ENCODE measurements around the gene CBFB.
"Not testable (repeated sequence)": the region's sequence is repeated elsewhere in the genome, so short reads cannot be mapped to it uniquely, and the experiment has no call there.

The CBFB gene

DNA sequence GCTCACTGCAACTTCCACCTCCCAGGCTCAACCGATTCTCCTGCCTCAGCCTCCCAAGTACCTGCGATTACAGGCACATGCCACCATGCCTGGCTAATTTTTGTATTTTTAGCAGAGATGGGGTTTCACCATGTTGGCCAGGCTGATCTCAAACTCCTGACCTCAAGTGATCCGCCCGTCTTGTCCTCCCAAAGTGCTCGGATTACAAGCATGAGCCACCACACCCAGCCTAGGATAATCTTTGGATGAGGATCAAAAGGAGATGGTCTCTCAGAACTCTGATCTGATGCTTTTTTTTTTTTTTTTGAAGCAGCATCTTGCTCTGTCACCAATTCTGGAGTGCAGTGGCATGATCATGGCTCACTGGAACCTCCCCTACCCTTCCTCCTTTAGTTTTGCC lies 93.8 kb downstream of the CBFB start:
- DNase-seq (ENCODE audit: low read depth in 2 of 3, low spot score in 2 of 3), result not testable (repeated sequence)

DNA sequence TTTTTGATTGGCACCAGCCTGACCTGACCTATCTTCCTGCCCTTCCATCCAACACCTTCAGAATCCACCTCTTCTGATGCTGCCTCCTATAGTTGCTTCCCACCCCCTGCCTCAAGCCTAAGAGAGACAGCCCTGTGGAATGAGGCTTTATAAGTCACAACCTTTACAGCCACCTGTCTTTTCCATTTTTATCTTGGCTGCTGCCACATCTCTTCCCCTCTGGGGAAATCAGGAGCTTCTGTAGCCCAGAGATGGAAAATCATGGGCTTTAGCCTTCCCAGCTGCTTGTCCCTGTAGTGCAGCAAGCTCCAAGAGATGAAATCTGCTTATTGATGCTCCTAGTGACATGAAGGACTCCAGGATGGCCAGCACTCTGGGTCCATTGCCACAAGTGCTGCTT lies 99.5 kb downstream of the CBFB start:
- no peak for DNase-seq (ENCODE audit: low read depth in 2 of 3, low spot score in 2 of 3)

DNA sequence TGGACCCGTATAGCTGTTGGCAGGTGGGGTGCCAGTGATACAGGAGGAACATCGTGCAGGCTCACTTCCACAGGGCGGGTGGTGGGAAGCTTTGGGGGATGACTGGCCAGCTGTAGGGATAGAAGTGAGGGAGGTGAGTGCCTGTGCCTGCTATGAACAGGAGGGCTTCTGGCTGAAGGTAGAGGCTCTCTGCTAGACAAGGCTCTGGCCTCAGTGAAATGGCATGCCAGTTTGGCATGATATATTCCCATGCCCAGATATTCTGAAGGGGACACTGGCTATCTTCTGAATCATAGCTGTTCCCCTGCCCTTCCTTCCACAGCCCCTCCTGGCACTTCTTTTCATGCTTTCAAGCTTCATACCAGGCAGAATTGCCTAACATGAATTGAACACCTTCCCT lies 99.9 kb downstream of the CBFB start:
- DNase-seq (ENCODE audit: low read depth in 2 of 3, low spot score in 2 of 3), result no peak

DNA sequence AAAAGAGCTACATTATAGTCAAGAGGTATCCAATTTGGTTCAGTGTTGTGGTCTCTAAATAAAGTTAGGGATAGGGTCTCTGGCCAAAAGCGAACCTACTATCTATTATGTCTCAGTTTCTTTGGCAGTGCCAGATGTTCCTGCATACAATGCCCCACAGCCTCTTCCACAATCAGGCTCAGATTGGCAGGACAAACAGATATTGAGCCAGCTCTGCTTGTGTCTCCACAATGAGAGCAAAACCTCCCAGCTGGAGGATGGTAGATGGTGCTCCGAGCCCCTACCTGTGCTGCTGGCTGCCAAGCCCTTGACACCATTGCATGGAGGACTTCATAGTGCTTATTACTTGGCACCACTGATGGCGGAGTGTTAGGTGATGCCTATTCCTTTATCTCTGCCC lies 100.5 kb downstream of the CBFB start:
- no peak for DNase-seq (ENCODE audit: low read depth in 2 of 3, low spot score in 2 of 3)

DNA sequence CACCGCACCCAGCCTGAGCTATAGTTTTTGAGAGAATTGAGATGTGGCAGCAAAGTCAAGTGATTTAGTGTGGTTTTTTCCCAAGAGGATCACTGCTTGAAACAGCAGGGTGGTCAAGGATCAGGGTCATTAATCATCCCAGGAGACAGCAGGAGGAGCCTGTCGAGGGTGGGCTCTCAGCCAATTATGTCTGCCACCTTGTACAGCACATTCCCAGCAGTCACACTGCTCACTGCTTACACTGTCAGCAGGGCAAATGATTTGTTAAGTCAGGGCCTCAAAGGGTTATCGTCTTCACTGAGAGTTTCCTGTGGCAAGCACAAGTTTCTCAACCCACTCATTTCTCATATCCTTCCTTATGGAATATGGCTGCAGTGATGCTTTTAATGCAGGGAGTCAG lies 108.7 kb downstream of the CBFB start:
- DNase-seq (ENCODE audit: low read depth in 2 of 3, low spot score in 2 of 3), result no peak

DNA sequence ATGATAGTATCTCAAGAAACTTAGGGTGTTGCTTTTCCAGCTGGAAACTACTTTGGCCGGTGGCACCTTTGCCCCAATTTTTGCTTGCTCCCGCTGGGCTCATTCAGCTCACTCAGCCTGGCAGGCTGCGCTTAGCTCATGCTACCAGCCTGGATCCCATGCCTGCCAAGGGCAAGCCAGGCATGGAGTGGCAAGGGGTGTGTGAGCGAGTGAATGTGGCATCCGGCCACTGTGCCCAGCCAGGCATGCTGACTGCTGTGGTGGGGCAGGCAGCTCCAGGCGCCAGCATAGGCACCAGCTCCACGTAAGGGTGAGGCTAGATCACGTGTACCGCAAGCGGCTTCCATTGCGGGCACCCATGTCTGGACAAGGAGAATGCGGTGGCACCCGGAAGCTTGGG lies 112.4 kb downstream of the CBFB start:
- no peak for DNase-seq (ENCODE audit: low read depth in 2 of 3, low spot score in 2 of 3)

DNA sequence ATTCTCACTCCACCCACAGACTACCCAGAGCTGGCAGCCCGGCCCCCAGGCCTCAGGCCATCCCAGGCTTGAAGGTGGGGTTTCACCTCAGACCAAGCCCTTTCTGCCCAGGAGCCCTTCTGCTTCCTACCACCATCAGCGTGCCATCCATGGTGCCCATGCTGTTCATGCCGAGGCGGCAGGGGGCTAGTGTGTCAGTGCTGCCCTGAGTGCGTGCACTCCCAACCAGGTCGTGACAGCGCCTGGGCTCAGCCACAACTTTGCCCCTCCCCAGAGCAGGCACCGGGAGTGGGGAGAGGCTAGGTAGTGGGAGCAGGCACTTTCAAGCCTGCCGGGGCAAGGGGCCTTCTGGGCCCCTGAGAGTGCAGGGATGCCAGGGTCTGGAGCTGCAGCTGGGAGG lies 113.4 kb downstream of the CBFB start:
- no peak for DNase-seq (ENCODE audit: low read depth in 2 of 3, low spot score in 2 of 3)

DNA sequence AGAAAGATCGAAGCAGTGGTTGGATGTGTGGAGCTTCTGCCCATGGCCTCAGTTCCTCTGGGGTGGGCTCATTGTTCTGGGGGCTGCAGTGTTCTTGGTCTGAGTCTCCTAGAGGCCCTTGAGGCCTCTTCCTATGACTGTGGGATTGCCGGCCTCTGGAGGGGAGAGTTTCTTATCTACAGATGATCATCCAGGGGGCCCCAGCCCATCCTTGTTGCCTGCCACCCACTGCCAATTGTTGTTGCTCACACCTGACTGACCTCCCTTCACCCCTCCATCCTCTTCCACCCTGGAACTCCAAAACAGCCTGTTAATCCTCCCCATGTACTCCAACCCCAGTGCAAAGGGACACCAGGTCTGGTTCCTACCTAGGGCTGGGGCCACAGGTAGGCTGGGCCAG lies 116.0 kb downstream of the CBFB start:
- no peak for DNase-seq (ENCODE audit: low read depth in 2 of 3, low spot score in 2 of 3)

DNA sequence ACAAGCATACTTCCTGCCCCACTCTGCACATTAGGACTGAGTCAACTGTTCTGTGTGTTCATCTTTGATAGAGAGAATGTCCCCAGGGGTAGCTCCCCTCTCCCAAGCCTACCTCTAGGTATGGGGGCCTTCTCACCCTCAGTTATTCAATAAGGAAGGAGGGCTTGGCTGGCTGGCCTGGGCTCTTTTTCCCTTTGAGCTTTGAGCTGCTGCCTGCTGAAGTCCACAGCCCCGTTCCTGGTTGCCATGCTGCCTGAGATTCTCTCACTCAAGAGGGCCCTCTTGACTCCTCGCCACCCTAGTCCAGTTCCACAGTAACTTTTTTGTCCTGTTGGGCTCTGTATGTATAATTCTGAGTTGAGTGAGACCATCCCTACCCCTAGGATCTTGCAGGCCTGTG lies 116.8 kb downstream of the CBFB start:
- DNase-seq (ENCODE audit: low read depth in 2 of 3, low spot score in 2 of 3), result no peak

DNA sequence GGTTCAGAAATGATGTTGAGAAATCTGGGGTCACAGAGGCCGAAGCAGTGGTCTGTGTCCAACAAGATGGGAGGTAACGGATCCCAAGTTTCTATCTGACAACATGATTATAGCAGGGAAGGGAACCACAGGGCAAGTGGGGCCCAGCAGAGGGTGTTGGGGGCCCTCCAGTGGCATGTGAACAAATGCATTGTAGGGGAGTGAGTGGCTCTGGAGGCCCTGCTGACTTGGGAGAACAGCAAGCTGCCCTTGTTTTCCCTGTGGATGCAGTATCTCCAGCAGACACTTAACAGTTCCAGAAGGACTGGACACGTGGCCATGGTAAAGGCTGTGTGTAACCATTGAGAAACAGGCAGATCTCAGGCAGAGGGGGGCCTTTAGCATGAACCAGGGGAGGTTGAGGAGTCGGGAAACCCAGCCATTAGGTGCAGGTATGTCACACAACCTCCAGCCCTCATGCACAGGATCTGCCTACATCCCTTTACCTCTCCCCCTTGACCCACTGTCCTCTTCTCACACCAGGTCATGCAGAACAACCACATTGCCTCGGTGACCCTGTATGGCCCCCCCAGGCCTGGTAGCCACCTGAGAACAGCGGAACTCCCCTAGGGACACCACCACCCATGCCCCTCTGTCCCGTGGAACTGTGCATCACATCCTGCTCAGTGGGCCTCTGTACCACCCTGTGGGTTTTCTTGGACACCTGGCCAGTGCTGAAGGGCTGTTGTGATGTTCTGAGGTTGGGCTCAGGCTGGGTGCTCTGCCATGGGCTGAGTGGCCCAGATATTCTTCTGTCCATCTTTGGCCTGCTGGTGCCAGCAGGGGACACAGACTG lies 117.8 kb downstream of the CBFB start:
- no peak for DNase-seq (ENCODE audit: low read depth in 2 of 3, low spot score in 2 of 3)

DNA sequence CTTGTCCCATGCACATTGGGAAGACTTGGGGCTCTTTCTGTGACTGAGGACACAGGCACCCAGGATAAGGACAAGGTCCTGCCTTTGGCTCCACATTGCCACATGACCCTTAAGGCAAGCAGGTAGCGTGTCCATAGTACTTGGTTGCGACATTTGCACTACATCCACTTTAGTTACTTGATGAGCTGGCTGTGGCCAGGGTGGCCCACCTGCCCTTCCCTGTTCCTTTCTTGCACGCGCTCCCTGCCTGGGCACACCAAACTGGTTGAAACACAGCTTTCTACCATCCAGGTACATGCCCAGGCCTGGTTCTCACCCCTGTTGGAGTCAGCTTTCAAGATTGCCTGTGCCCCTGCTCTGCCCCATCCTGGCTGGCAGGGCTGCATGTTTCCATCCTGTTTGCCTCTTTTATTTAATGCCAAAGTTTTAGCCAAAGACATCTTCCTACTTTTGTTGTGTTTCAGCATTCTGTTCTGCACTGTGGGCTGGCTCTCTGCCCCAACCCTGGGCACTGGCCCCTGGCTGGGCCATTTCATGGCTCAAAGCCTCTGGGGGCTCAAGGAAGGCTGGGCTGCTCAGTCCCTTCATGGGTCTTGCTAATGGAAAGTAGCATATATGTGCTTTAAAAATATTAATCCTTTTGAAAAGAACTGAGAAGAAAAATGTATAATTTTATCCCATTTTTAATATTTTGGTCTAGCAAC lies 118.6 kb downstream of the CBFB start:
- no peak for DNase-seq (ENCODE audit: low read depth in 2 of 3, low spot score in 2 of 3)

DNA sequence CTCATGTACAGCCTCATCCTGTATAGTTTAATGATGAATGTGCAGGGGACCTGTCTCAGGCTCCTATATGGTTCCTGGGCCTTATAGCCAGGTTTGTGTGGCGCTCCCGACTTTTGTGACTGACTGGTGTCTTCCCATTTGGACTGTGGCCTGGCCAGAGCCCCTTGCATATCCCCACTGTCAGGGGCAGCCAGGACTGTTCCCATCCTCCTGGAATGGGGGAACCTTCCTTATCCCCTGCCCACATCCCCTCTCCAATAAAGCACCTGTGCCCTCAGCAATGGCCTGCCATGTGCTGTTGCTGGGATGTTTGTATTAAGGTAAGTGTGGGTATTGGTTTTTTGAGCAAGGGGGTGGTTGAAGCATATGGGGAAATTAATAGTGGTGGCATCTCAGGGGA lies 119.3 kb downstream of the CBFB start:
- no peak for DNase-seq (ENCODE audit: low read depth in 2 of 3, low spot score in 2 of 3)

DNA sequence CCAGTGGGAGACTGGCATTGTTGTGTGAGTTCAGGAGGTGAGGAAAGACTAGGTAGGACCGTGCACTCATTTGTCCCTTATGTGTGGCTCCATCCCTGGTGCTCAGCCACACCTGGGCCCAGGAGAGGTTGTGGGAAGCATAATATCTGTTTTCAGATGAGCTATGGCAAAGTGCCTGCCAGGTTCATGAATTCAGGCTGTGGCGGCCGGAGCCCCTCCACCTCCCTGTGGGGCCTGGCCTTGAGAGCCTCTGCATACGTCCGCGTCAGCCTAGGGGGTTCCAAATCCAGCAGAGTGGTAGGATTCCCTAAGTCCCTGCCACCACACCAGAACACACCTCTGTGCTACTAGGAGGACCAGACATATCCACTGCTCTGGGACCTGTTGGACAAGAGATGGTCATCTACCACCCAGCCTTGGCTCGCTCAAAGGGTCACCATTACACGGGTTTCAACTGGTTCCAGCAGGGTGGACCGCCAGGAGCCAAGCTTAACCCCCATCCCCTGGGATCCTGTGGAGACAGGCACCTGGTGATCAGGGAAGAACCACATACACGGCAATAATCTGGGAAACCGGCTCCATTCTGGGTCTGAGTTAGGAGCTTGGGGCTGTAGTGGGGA lies 119.8 kb downstream of the CBFB start:
- DNase-seq (ENCODE audit: low read depth in 2 of 3, low spot score in 2 of 3), result no peak

DNA sequence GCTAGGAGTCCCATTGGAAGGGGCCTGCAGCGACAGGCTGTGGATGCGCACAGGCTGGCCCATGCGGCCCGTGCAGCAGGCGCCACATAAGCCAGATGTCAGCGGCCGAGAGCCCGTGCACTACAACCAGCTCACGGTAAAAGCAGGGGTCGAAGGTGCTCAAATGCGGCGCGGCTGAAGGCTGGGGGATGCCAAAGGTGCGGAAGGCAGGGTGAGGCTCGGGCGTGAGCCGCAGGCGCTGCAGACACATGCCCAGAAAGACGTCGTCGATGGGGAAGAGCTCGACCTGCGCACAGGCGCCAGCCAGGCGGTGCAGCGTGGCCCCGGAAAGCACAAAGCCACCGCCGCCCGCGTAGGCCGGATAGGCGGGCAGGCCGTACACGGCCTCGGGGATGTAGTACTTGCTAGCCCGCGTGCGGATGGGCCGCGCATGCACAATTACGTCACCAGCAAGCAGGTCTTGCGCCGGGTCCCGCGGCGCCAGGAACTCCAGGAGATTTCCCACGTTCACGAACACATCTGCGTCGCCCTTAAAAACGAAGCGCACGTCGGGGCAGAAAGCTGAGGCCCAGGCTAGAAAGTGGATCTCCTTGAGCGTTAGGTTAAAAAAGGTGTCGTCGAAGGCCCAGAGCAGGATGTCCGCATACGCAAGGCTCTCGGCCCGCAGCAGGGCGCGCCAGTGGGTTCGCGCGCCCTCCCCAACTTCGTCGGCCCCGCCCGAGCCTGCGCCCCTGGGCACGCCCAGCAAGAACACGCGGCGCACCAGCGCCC lies 120.5 kb downstream of the CBFB start:
- no peak for DNase-seq (ENCODE audit: low read depth in 2 of 3, low spot score in 2 of 3)

DNA sequence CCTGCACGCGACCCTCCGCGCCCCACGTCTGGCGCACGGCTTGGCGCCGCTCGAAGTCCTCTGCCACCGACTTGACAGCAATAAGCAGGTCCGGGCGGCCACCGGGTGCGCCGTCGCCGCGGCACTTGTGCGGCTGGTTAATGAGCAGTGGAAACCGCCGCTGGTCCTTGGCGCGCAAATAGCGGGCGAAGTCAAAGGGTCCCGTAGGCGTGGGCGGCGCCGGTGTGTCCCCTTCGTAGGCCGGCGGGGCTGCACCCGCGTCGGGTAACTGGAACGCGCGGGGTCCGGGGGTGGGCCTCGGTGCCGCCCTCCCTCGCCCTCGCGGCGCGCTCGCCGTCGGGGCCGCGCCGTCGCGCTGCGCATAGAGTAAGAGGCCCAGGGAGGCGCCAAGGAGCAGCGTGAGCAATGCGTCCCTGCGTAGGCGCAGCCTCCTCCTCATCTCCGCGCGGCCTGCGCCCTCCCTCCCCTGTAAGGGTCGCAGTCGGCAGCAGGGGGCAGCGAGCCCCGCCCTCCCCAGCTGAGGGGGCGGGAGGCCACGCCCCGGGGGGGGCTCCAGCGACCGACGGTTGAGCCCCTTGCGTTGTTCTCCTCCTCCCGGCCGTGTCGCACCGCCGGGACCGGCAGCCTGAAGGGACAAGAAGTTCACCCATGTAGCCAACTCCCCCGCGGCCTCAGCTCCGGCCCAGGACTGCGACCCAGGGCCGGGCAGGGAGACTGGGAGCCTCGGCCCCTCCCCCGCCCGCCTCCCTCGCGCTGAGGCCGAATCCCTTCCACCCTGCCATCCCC lies 121.3 kb downstream of the CBFB start:
- no peak for DNase-seq (ENCODE audit: low read depth in 2 of 3, low spot score in 2 of 3)
